Neural progenitor cell (in vitro differentiated cells): Measurements from ENCODE around the gene NOS3.

Source experiments
- CTCF ChIP-seq: fragments of 200-600 bp; sonication (generic); IDR thresholded peaks from 2 replicates; pipeline ENCODE4 v1.5.1; 2017; ENCODE audit warnings: antibody characterized with exemption, mild to moderate bottlenecking
- EZH2phosphoT487 ChIP-seq: fragments of 200-600 bp; sonication (generic); IDR thresholded peaks from 2 replicates; pipeline ENCODE4 v1.6.1; 2017; ENCODE audit warnings: antibody characterized with exemption

- TF ChIP-seq CTCF (no peak), EZH2phosphoT487 (no peak)
Observed at GRCh38 chr7:150967349-150967748, 23.5 kb upstream of the NOS3 start.
